ENCODE data around the gene ZBTB39.

The ZBTB39 gene

GRCh38 chr12:57047981-57048380 is 41.6 kb upstream of the ZBTB39 start:
- TF ChIP-seq CTCF (IDR thresholded peaks at IDR 0.05; ENCODE audit: insufficient read depth, missing control alignments), result no peak
- DNase-seq (ENCODE audit: insufficient read length, low spot score) (no peak), FAIRE-seq (no peak)

GRCh38 chr12:57046947-57047890 is 40.9 kb upstream of the ZBTB39 start:
- no peak for FAIRE-seq
- no peak for TF ChIP-seq CTCF (IDR thresholded peaks at IDR 0.05; ENCODE audit: insufficient read depth, missing control alignments)

GRCh38 chr12:57046086-57046791 is 39.9 kb upstream of the ZBTB39 start:
- no peak for FAIRE-seq
- DNase-seq (ENCODE audit: insufficient read length, low spot score), result no peak
- no peak for TF ChIP-seq CTCF (IDR thresholded peaks at IDR 0.05; ENCODE audit: insufficient read depth, missing control alignments)

More at GRCh38 chr12:57046947-57047890, 40.9 kb upstream of the ZBTB39 start:
- no peak for DNase-seq (ENCODE audit: insufficient read length, low spot score)

- no peak for DNase-seq (ENCODE audit: insufficient read length, low spot score)
- TF ChIP-seq CTCF (IDR thresholded peaks at IDR 0.05; ENCODE audit: insufficient read depth, missing control alignments), result no peak
- no peak for FAIRE-seq
Observed at GRCh38 chr12:57044889-57045288, 38.5 kb upstream of the ZBTB39 start.

- DNase-seq (ENCODE audit: insufficient read length, low spot score) (no peak), FAIRE-seq (no peak)
- no peak for TF ChIP-seq CTCF (IDR thresholded peaks at IDR 0.05; ENCODE audit: insufficient read depth, missing control alignments)
Observed at GRCh38 chr12:57044468-57044867, 38.1 kb upstream of the ZBTB39 start.

GRCh38 chr12:57042695-57043094 is 36.3 kb upstream of the ZBTB39 start:
- TF ChIP-seq CTCF (IDR thresholded peaks at IDR 0.05; ENCODE audit: insufficient read depth, missing control alignments), result no peak

More at GRCh38 chr12:57042695-57043094, 36.3 kb upstream of the ZBTB39 start:
- FAIRE-seq (no peak), DNase-seq (ENCODE audit: insufficient read length, low spot score) (no peak)
